Activated naive CD8-positive, alpha-beta T cell treated with anti-CD3 and anti-CD28 coated beads, Interleukin-2, amount 50 U/mL, for 24 hours (primary cell): Measurements from ENCODE around the gene HOXB6.
A peak's percentile ranks its signal among the peaks of the same experiment; 100 is the strongest.

ENCODE experiments used
- ATAC-seq: fragments of 150-1000 bp; cut with Tn5 transposase; one replicate; pipeline ENCODE4 v1.10.0; 2021
- DNase-seq: peaks from one replicate; pipeline ENCODE4 v3.0.0; 2021
- H3K27ac Mint-ChIP-seq: one replicate; pipeline ENCODE4 v1.8.0; 2021; ENCODE audit warnings: mild to moderate bottlenecking, mixed read lengths
- H3K27me3 Mint-ChIP-seq: one replicate; pipeline ENCODE4 v1.8.0; 2021; ENCODE audit warnings: mixed read lengths
- H3K36me3 Mint-ChIP-seq: one replicate; pipeline ENCODE4 v1.8.0; 2021; ENCODE audit warnings: low read depth, mixed read lengths
- H3K4me1 Mint-ChIP-seq: one replicate; pipeline ENCODE4 v1.8.0; 2021; ENCODE audit warnings: mixed read lengths
- H3K4me3 Mint-ChIP-seq: one replicate; pipeline ENCODE4 v1.8.0; 2021; ENCODE audit warnings: mild to moderate bottlenecking, moderate library complexity, mixed read lengths
- H3K9me3 Mint-ChIP-seq: one replicate; pipeline ENCODE4 v1.8.0; 2021; ENCODE audit warnings: mixed read lengths

The HOXB6 gene

GRCh38 chr17:48628649-48629410, 24.0 kb upstream of the HOXB6 start:
- H3K27me3 Mint-ChIP-seq = peaks cover 66% of the 10 kb centered on the region
- peaks cover 13% of the 10 kb centered on the region for H3K4me1 Mint-ChIP-seq
- H3K36me3 Mint-ChIP-seq = no peaks in the 10 kb centered on the region
- no peak for DNase-seq
- no peak overlapping the region for H3K4me3 Mint-ChIP-seq
- no peaks in the 10 kb centered on the region for H3K9me3 Mint-ChIP-seq
- H3K27ac Mint-ChIP-seq = no peak overlapping the region
- no peak for ATAC-seq

- peaks cover 69% of the 10 kb centered on the region for H3K27me3 Mint-ChIP-seq
- ATAC-seq = no peak
- H3K4me1 Mint-ChIP-seq = peaks cover 9% of the 10 kb centered on the region
- no peak overlapping the region for H3K27ac Mint-ChIP-seq
- H3K9me3 Mint-ChIP-seq = no peaks in the 10 kb centered on the region
- no peaks in the 10 kb centered on the region for H3K36me3 Mint-ChIP-seq
- no peak for DNase-seq
- no peak overlapping the region for H3K4me3 Mint-ChIP-seq
Observed at GRCh38 chr17:48627623-48628521, 23.1 kb upstream of the HOXB6 start.

GRCh38 chr17:48627118-48627597, 22.4 kb upstream of the HOXB6 start:
- Mint-ChIP-seq H3K4me3 (peak overlapping the region; percentile 81), H3K4me1 (peaks cover 8% of the 10 kb centered on the region), H3K27ac (peak overlapping the region; percentile 10), H3K36me3 (no peaks in the 10 kb centered on the region), H3K9me3 (no peaks in the 10 kb centered on the region), H3K27me3 (peaks cover 69% of the 10 kb centered on the region)
- no peak for DNase-seq
- no peak for ATAC-seq

- ATAC-seq (peak; percentile 50), DNase-seq (peak; percentile 55)
- Mint-ChIP-seq H3K36me3 (no peaks in the 10 kb centered on the region), H3K4me3 (peak within 1 kb of the TSS; percentile 81), H3K27ac (peak within 1 kb of the TSS; percentile 92), H3K9me3 (no peaks in the 10 kb centered on the region), H3K27me3 (peaks cover 74% of the 10 kb centered on the region), H3K4me1 (peaks cover 8% of the 10 kb centered on the region)
Observed at GRCh38 chr17:48626245-48627117, 21.7 kb upstream of the HOXB6 start, which contains the start of gene HOXB9. TSS of gene HOXB9 (minus strand) at chr17:48626358. CDS start at chr17:48626269, 89 bp downstream.

- Mint-ChIP-seq H3K27ac (peak overlapping the region; percentile 68), H3K36me3 (no peaks in the 10 kb centered on the region), H3K27me3 (peaks cover 80% of the 10 kb centered on the region), H3K9me3 (no peaks in the 10 kb centered on the region), H3K4me3 (peak overlapping the region; percentile 81), H3K4me1 (peaks cover 8% of the 10 kb centered on the region)
- ATAC-seq = peak; percentile 54
- DNase-seq = peak; percentile 52
Observed at GRCh38 chr17:48625495-48626244, 20.9 kb upstream of the HOXB6 start.

GRCh38 chr17:48624544-48625494, 20.0 kb upstream of the HOXB6 start:
- no peaks in the 10 kb centered on the region for H3K9me3 Mint-ChIP-seq
- no peak for DNase-seq
- H3K27ac Mint-ChIP-seq = peak overlapping the region; percentile 68
- ATAC-seq = no peak
- H3K27me3 Mint-ChIP-seq = peaks cover 81% of the 10 kb centered on the region
- peak overlapping the region; percentile 81 for H3K4me3 Mint-ChIP-seq
- H3K4me1 Mint-ChIP-seq = peaks cover 8% of the 10 kb centered on the region
- no peaks in the 10 kb centered on the region for H3K36me3 Mint-ChIP-seq

- DNase-seq (no peak), ATAC-seq (no peak)
- H3K27me3 Mint-ChIP-seq = peaks cover 81% of the 10 kb centered on the region
- no peak overlapping the region for H3K27ac Mint-ChIP-seq
- peak overlapping the region; percentile 36 for H3K4me3 Mint-ChIP-seq
- H3K4me1 Mint-ChIP-seq = peaks cover 11% of the 10 kb centered on the region
- H3K36me3 Mint-ChIP-seq = no peaks in the 10 kb centered on the region
- H3K9me3 Mint-ChIP-seq = no peaks in the 10 kb centered on the region
Observed at GRCh38 chr17:48624118-48624517, 19.3 kb upstream of the HOXB6 start.

GRCh38 chr17:48623583-48623982, 18.8 kb upstream of the HOXB6 start:
- no peaks in the 10 kb centered on the region for H3K9me3 Mint-ChIP-seq
- peaks cover 17% of the 10 kb centered on the region for H3K4me1 Mint-ChIP-seq
- peaks cover 81% of the 10 kb centered on the region for H3K27me3 Mint-ChIP-seq
- ATAC-seq (no peak), DNase-seq (no peak)
- no peak overlapping the region for H3K4me3 Mint-ChIP-seq
- H3K27ac Mint-ChIP-seq = no peak overlapping the region
- H3K36me3 Mint-ChIP-seq = no peaks in the 10 kb centered on the region

- DNase-seq (no peak), ATAC-seq (no peak)
- Mint-ChIP-seq H3K27me3 (peaks cover 81% of the 10 kb centered on the region), H3K4me3 (no peak overlapping the region), H3K27ac (no peak overlapping the region), H3K36me3 (no peaks in the 10 kb centered on the region), H3K9me3 (no peaks in the 10 kb centered on the region), H3K4me1 (peaks cover 23% of the 10 kb centered on the region)
Observed at GRCh38 chr17:48622857-48623256, 18.1 kb upstream of the HOXB6 start.

- DNase-seq (no peak), ATAC-seq (no peak)
- Mint-ChIP-seq H3K4me1 (peaks cover 25% of the 10 kb centered on the region), H3K27ac (no peak overlapping the region), H3K36me3 (no peaks in the 10 kb centered on the region), H3K4me3 (no peak overlapping the region), H3K27me3 (peaks cover 83% of the 10 kb centered on the region), H3K9me3 (no peaks in the 10 kb centered on the region)
Observed at GRCh38 chr17:48621410-48622392, 16.9 kb upstream of the HOXB6 start.

- ATAC-seq (no peak), DNase-seq (no peak)
- peaks cover 26% of the 10 kb centered on the region for H3K4me1 Mint-ChIP-seq
- no peak overlapping the region for H3K27ac Mint-ChIP-seq
- H3K27me3 Mint-ChIP-seq = peaks cover 85% of the 10 kb centered on the region
- no peak overlapping the region for H3K4me3 Mint-ChIP-seq
- no peaks in the 10 kb centered on the region for H3K9me3 Mint-ChIP-seq
- H3K36me3 Mint-ChIP-seq = no peaks in the 10 kb centered on the region
Observed at GRCh38 chr17:48620461-48621139, 15.8 kb upstream of the HOXB6 start.
